Measurements from ENCODE around the gene NUP88.

The NUP88 gene

DNA sequence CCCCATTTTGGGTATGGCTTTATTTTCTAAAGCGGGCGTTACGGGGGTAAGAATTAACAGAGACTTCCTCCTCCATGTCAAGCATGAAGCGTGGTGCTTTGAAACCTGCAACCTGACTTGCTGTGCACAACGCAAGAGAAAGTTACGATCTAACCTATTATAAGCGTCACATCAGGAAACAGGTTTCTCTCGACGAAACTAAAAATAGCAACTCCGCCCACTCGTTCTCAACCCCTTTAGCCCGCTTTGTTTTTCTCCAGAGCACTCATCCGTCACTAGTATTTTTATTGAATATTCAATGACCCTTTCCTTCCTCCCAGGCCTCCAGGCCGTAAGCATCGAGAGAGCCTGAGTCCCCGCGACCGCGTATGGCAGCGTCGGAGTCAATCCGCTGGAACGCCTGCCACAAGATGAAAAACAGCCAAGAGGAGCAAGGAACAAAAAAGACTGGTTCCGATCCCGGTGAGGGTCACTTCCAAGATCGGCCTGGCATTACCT lies 555 bp downstream of the NUP88 start:
- no peak for DNase-seq

GRCh38 chr17:5416901-5417300 lies 2.6 kb downstream of the NUP88 start:
- DNase-seq, result no peak

DNA sequence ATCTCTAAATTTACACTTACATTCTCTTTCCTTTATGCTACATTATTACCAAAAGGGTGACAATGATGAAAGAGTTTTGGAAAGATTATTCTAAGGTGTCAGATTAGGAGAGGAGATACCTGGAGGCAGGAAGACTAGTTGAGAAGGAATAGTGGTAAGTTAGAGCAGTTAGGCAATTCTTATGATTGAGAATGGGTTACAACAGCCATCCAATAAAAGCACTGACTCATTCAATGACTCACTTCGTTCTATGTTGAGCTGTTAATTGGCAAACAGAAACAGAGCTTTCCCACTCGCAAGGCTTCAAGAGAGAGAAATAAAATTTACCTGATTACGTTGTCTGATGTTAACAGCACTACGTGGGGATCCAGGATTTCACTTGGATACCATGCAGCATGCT lies 5.8 kb downstream of the NUP88 start:
- no peak for DNase-seq

GRCh38 chr17:5410594-5411272 lies 8.7 kb downstream of the NUP88 start:
- no peak for DNase-seq

DNA sequence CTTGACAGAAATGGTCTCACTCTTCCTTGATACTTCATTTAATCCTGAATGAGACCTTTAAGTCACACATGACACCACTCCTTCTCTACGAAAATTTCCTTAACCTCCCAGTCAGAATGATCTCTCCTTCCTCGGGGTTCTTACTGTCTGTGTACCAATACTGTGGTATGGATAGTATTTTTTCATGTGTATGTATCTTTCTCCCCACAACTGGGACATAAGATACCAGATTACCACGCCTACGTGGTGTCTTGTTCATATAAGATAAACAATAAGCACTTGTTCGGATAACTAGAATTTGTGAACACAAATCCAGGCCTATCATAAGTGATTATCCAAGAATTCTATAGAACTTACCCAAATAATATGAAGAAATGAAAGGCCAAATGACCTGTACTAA lies 11.3 kb downstream of the NUP88 start:
- DNase-seq, result no peak

GRCh38 chr17:5405400-5405799 lies 14.1 kb downstream of the NUP88 start:
- no peak for DNase-seq

DNA sequence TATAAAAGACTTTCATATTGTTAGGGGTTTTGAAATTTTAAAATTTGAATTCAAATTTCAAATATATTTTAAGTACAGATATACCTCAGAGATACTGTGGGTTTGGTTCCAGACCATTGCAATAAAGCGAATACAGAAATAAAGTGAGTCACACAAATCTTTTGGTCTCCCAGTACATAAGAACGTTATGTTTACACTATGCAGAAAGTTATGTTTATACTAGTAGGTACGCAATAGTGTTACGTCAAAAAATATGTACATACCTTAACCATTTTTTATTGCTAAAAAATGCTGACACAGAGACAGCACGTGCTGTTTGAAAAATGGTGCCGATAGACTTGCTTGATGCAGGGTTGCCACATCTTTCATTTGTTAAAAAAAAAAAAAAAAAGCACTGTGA lies 19.7 kb downstream of the NUP88 start:
- no peak for DNase-seq

- no peak for DNase-seq
Observed at GRCh38 chr17:5396612-5397011, 22.9 kb downstream of the NUP88 start.

GRCh38 chr17:5391678-5392077 lies 27.8 kb downstream of the NUP88 start:
- no peak for DNase-seq

DNA sequence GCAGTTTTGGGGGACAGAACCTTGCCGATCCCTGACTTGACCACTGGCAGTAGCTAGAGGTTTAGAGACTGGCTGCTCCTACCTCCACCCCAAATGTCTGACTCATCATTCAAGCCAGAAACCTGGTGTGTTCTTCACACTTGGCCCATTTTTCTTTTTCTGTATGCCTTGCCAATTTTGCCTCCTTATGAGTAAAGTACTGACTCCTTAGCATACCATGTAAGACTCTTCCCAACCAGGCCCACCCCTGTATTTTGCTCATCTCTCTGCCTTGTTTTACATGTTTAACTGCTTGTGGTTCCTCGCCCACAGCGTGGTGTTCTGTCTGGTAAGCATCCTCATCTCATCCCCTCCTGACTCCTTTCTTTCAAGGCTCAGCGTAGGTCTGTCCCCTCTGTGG lies 37.9 kb downstream of the NUP88 start:
- DNase-seq, result no peak

- DNase-seq, result no peak
Observed at GRCh38 chr17:5380491-5381135, 38.8 kb downstream of the NUP88 start.

DNA sequence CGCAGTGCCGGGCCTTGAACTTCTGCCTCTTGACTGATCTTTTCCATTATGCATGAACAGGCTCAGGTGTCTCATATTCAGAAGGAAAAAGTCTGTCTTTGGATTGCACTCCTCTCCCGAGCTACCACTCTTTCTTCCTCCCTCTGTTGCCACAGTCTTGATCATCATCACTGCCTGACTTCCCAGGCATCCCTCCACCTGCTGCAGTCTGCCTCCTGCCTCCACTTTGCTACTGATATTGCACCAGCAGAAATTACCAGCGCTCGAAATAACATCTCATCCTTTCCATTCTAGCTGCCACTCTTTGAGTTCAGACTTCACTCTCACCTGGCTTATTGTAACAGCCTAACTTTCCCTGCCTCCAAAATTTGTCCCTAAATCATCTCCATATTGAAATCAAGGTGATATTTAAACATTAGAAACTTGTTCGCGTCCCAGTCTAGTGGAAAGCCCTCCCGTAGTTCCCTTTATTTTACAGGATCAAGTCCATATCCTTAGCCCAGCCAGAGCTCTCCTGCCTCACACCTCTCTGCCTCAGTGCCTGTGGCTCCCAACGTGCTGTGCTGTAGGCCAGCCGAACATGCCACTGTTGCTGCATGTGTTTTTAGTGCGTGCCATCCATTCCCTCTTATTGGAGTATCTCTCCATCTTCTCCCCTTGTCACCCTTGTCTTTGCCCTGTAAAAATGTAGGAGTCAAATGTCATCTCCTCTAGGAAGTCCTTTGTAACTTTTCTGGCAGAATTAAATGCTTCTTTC lies 39.9 kb downstream of the NUP88 start:
- DNase-seq, result no peak

DNA sequence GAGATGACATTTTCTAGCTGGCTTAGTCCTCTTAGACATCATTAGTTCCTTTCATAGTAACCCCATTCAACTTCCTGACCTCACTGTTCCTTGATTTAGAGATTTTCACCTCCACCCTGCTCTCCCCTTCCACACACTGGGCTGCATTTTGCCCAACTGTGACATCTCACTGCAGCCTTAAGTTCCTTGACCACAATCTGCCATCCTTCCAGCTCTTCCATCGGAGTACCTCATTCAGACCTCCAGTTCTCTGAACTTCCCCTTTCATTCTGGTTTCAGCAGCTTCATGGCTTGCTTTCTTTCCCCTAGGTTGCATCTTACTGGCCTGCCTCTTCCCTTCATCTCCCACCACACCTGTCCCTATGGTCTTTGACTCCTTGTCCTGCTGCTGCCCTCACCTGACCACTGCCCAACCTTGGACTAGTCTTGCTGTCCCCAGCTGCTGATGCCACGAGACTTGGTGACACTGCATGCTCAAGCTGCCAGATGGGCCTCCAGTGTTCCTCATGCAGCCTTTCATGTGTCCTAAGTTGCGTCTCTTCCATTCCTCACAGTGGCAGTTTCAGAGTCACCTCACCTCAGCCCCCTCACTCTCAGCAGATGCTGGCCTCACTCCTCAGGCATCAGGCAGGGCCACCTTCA lies 40.8 kb downstream of the NUP88 start:
- DNase-seq, result no peak

- no peak for DNase-seq
Observed at GRCh38 chr17:5373112-5373511, 46.4 kb downstream of the NUP88 start.

DNA sequence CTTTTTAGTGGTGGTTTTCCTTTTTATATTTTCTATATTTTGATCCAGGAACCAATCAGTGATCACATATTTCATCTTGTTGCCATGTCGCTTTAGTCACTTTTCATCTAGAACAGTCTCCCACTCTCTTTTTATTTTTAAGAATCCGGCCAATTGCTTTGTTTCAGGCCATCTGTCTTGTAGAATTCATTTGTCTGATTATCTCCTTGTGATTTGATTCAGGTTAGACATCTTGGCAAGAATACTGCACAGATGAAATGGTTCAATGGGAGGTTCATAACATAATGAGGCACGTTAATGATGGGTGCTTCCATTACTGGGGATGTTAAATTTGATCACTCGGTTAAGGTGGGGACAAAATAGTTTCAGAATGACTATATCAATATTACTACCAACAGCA lies 49.1 kb downstream of the NUP88 start:
- DNase-seq, result no peak

GRCh38 chr17:5365831-5366230 lies 53.6 kb downstream of the NUP88 start:
- DNase-seq, result no peak

GRCh38 chr17:5364696-5365095 lies 54.8 kb downstream of the NUP88 start:
- no peak for DNase-seq

GRCh38 chr17:5364156-5364555 lies 55.3 kb downstream of the NUP88 start:
- no peak for DNase-seq

GRCh38 chr17:5362162-5362811 lies 57.2 kb downstream of the NUP88 start:
- DNase-seq, result no peak

GRCh38 chr17:5361426-5361825 lies 58.0 kb downstream of the NUP88 start:
- DNase-seq, result no peak

DNA sequence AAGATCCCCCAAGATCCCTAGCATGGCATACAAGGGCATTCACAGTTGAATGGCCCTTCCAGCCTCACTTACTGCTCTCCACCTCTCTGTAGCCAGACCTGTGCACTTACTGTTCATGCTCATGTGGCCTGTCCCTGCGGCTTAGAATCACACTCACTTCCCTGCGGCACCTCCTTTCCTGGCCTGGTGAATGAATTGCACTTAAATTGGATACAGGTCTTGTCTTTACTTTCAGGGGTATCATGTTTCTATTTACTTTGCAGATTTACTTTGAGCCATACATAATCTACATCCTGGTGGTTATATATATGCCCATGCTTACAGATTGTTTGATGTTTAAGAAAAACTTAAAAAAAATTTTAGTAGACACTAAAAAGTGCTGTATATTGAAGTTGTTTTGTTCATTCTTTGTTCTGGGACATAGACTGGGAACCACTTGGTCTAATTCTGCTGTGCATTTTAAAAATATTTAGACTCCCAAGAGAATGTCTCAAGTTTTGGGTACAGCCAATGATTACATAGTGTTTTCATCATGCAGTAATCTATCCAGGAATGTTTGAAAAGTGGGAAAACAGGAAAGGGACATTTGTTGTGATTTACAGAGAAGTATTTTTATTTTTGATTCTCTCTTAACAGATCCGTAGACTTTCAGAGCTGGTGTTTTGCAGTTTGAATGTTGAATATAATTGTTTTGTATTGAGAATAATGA lies 63.9 kb downstream of the NUP88 start:
- no peak for DNase-seq

DNA sequence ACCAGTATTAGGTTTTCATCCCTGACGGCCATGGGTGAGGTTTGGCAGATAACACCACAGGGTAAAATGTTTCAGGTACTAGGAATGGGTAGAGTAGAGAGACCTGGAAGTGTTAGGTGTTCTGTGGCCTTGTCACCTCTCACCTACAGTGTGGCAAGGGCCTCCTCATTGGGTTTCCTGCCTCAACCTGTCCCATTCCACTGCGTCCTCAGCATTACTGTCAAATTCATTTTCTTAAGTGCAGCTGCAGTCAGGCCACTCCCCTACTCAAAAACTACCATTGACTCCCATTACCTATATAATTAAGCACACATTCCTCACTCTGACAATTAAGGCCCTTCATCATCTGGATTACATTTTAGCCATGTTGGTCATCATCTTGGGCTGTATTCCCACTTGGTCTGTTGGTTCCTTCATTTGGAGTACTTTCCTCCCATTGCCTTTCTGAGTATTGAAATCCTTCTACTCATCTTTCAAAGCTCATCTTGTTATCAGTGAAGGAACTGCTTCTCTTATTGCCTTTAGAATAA lies 64.5 kb downstream of the NUP88 start:
- DNase-seq, result no peak
